A673 (cell line): ENCODE measurements around the gene PPP1R37. TPM values are rescaled to one million over a fixed set of nuclear protein-coding genes. Genes with fewer than 3 reads are reported as not detected.

Source experiments
- BruUV-seq: library from RNA; stranded (reverse); fragments of 400-500 nt; replicated peaks from 2 replicates; lab custom pipeline; 2021; lab: Mats Ljungman, UMichigan
- CTCF ChIA-PET: fragments of 300-600 bp; sonication (Branson Sonifier 250); formaldehyde crosslinking; loops from one replicate; lab custom pipeline; 2022; ENCODE audit warnings: antibody characterized with exemption; lab: Charles Lee
- POLR2A ChIA-PET: fragments of 300-600 bp; sonication (Branson Sonifier 250); formaldehyde crosslinking; loops from one replicate; lab custom pipeline; 2022; ENCODE audit warnings: antibody characterized with exemption; ENCODE audit not compliant: low non-redundant PET; lab: Charles Lee
- DNase-seq: peaks from one replicate; pipeline ENCODE4 v3.0.0-alpha.2; 2015; ENCODE audit warnings: low spot score
- H3K27ac ChIP-seq: fragments of 200-600 bp; sonication (generic); 2 replicates; pipeline ENCODE4 v1.5.1; 2016; ENCODE audit warnings: mixed run types, low read depth, mild to moderate bottlenecking, mixed read lengths, antibody characterized with exemption, low read length; ENCODE audit not compliant: poor library complexity, severe bottlenecking
- H3K27me3 ChIP-seq: fragments of 200-600 bp; sonication (generic); replicated peaks from 2 replicates; pipeline ENCODE4 v1.6.1; 2017; ENCODE audit warnings: mixed run types, low read depth, mild to moderate bottlenecking, mixed read lengths, antibody characterized with exemption, low read length; ENCODE audit not compliant: insufficient read depth, poor library complexity
- H3K36me3 ChIP-seq: fragments of 200-600 bp; sonication (generic); 2 replicates; pipeline ENCODE4 v1.6.1; 2016; ENCODE audit warnings: mixed run types, mild to moderate bottlenecking, mixed read lengths, antibody characterized with exemption, low read length; ENCODE audit not compliant: insufficient read depth, poor library complexity, severe bottlenecking
- H3K4me1 ChIP-seq: fragments of 200-600 bp; sonication (generic); 2 replicates; pipeline ENCODE4 v1.6.1; 2017; ENCODE audit warnings: mixed run types, mild to moderate bottlenecking, mixed read lengths, antibody characterized with exemption, low read length; ENCODE audit not compliant: insufficient read depth, poor library complexity, severe bottlenecking
- H3K4me3 ChIP-seq: fragments of 200-600 bp; sonication (generic); 2 replicates; pipeline ENCODE4 v1.5.1; 2016; ENCODE audit warnings: low read depth, mixed run types, mild to moderate bottlenecking, mixed read lengths, low read length; ENCODE audit not compliant: poor library complexity, severe bottlenecking
- H3K9me3 ChIP-seq: fragments of 200-600 bp; sonication (generic); 2 replicates; pipeline ENCODE4 v1.6.1; 2016; ENCODE audit warnings: mixed run types, low read depth, mild to moderate bottlenecking, mixed read lengths, antibody characterized with exemption, low read length; ENCODE audit not compliant: poor library complexity, severe bottlenecking
- EZH2 ChIP-seq: fragments of 200-600 bp; sonication (generic); IDR thresholded peaks from 2 replicates; pipeline ENCODE4 v1.6.1; 2017; ENCODE audit warnings: borderline replicate concordance, low read depth, mild to moderate bottlenecking, mixed read lengths, antibody characterized with exemption, low read length; ENCODE audit not compliant: poor library complexity, severe bottlenecking
- intact Hi-C: fragments of 100-400 bp; cut with micrococcal nuclease; formaldehyde crosslinking; loops from one replicate; pipeline ENCODE4 v1.10.0; 2022; ENCODE audit not compliant: unreplicated experiment
- total RNA-seq: library from RNA; stranded (reverse); gene quantifications from 2 replicates; pipeline ENCODE4 v1.2.3, GENCODE V29; 2021
- TF ChIP-seq, protein P1 (sequence below): fragments of 300-800, 200-600 bp; sonication (generic); conservative IDR thresholded peaks from 2 replicates; pipeline ENCODE4 v1.5.1; 2017; ENCODE audit warnings: low read depth, mild to moderate bottlenecking, antibody characterized with exemption, low read length, moderate library complexity, mixed read lengths

Gene PPP1R37
- total RNA-seq, 1 experiment from 2014 or later: 34.0 TPM

DNA sequence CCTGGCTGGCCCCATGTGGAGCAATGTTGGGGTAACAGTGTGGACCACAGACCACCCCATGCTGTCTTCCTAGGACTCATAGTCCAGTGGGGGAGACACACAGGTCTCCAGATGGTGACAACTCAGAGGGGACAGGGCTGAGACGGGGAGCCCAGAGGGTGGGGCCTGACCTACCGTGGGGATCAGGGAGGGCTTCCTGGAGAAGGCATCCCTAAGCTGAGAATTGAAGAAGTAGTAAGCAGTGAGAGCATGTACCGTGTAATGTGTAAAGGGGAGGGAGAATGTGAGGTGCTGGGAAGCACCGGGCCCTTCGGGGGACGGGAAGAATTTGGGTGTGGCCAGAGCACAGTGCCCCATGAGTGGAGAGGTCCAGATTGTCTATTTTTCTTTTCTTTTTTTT lies 31.0 kb downstream of the PPP1R37 start:
- Histone ChIP-seq H3K36me3 (no peaks in the 10 kb centered on the region), H3K4me3 (no peak overlapping the region), H3K9me3 (no peaks in the 10 kb centered on the region), H3K27me3 (no peaks in the 10 kb centered on the region), H3K4me1 (peaks cover 19% of the 10 kb centered on the region), H3K27ac (peak overlapping the region; percentile 33)
- TF ChIP-seq, protein P1, sequence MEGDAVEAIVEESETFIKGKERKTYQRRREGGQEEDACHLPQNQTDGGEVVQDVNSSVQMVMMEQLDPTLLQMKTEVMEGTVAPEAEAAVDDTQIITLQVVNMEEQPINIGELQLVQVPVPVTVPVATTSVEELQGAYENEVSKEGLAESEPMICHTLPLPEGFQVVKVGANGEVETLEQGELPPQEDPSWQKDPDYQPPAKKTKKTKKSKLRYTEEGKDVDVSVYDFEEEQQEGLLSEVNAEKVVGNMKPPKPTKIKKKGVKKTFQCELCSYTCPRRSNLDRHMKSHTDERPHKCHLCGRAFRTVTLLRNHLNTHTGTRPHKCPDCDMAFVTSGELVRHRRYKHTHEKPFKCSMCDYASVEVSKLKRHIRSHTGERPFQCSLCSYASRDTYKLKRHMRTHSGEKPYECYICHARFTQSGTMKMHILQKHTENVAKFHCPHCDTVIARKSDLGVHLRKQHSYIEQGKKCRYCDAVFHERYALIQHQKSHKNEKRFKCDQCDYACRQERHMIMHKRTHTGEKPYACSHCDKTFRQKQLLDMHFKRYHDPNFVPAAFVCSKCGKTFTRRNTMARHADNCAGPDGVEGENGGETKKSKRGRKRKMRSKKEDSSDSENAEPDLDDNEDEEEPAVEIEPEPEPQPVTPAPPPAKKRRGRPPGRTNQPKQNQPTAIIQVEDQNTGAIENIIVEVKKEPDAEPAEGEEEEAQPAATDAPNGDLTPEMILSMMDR: no peak
- no peak for TF ChIP-seq EZH2
- intact Hi-C loops: no loop called here
- ChIA-PET POLR2A (no interaction called here), CTCF (no interaction called here)
- DNase-seq: no peak
- no TSS peak for BruUV-seq

DNA sequence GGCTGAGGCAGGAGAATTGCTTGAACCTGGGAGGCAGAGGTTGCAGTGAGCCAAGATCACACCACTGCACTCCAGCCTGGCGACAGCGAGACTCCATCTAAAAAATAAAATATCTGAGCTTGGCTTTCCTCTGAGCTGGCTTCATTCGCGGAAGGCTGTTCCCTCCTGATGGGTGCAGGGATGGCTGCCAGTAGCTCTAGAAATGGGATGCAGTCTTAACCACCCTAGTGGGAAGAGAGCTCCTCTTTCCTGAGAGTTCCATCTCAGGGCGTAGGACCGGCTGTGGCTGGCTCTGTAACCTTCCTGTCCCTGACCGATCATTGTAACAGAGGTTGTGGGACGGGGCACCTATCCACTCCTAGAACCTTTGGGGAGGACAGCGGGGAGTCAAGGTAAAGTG lies 32.4 kb downstream of the PPP1R37 start:
- Histone ChIP-seq H3K27ac (no peak overlapping the region), H3K4me1 (peaks cover 21% of the 10 kb centered on the region), H3K27me3 (no peaks in the 10 kb centered on the region), H3K36me3 (no peaks in the 10 kb centered on the region), H3K4me3 (no peak overlapping the region), H3K9me3 (no peaks in the 10 kb centered on the region)
- no TSS peak for BruUV-seq
- intact Hi-C loops: no loop called here
- ChIA-PET POLR2A (no interaction called here), CTCF (interaction anchor here (0.7 to 1.1 kb wide), 2 partner anchors 301 to 401 kb away, joined by 4 to 6 read pairs; no protein-coding TSS in a partner anchor)
- DNase-seq: no peak
- no peak for TF ChIP-seq EZH2

DNA sequence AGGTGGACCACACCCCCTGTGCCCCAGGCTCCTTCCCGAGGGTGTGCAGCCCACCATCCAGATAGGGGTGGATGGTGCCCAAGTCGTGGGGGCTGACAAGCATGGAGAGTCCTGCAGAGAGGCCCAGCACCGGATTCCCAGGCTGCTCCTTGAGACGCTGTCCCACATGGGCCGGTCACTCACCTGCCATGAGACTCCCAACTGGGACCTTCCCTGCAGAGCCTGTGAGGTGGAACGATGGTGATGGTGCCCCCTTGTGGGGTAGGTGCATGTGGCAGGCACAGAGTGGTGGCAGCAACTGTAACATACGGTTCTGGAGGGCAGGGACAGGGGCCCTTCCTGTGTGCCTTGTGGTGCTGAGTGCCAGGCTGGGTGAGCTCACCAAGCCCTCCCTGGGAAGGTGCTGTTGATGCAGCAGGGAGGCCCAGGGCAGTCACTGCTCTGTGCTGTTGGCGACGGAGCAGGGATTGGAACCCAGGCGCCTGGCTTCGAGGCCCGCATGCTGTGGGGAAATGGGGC lies 33.1 kb downstream of the PPP1R37 start:
- DNase-seq: peak; percentile 58
- BruUV-seq: no TSS peak
- ChIA-PET CTCF (interaction anchor here (1.1 kb wide), 1 partner anchor 402 kb away, joined by 4 read pairs; no protein-coding TSS in a partner anchor), POLR2A (no interaction called here)
- Histone ChIP-seq H3K27ac (no peak overlapping the region), H3K4me3 (no peak overlapping the region), H3K36me3 (no peaks in the 10 kb centered on the region), H3K9me3 (no peaks in the 10 kb centered on the region), H3K27me3 (no peaks in the 10 kb centered on the region), H3K4me1 (peaks cover 27% of the 10 kb centered on the region)
- no peak for TF ChIP-seq EZH2
- TF ChIP-seq, protein P1: peak; percentile 83
- intact Hi-C loops: no loop called here

DNA sequence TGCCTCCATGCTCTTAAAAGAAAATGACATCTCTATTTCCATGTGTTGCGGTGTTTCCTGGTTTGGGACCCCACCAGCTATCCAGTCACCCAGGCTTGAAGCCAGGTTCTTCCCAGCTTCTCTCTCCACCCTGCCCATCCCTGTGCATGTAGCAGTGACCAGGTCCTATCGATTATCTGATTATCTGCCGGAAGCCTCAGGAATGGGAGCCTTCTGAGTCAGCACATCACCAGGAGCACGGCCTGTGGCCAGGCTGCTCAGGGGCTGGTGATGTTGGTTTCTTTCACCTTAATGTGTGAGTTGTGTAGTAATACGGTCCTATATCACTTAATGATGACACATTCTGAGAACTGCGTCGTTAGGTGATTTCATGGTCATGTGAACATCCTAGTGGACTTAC lies 33.7 kb downstream of the PPP1R37 start:
- intact Hi-C loops: no loop called here
- DNase-seq: no peak
- no peaks in the 10 kb centered on the region for H3K9me3 ChIP-seq
- peaks cover 27% of the 10 kb centered on the region for H3K4me1 ChIP-seq
- no peak for TF ChIP-seq EZH2
- TF ChIP-seq, protein P1: no peak
- no TSS peak for BruUV-seq
- POLR2A ChIA-PET: no interaction called here
- H3K27ac ChIP-seq: no peak overlapping the region
- H3K4me3 ChIP-seq: no peak overlapping the region
- no peaks in the 10 kb centered on the region for H3K36me3 ChIP-seq
- CTCF ChIA-PET: no interaction called here
- H3K27me3 ChIP-seq: no peaks in the 10 kb centered on the region
